ENCODE measurements around the gene CEBPG.
A peak's percentile ranks its signal among the peaks of the same experiment; 100 is the strongest.

Gene CEBPG

GRCh38 chr19:33396701-33397535 lies 23.4 kb downstream of the CEBPG start:
- no peak for DNase-seq

GRCh38 chr19:33397536-33398360 lies 24.2 kb downstream of the CEBPG start:
- no peak for DNase-seq

- no peak for DNase-seq
Observed at GRCh38 chr19:33398361-33399060, 25.0 kb downstream of the CEBPG start.

GRCh38 chr19:33399081-33399744 lies 25.7 kb downstream of the CEBPG start:
- DNase-seq: no peak

- DNase-seq: no peak
Observed at GRCh38 chr19:33399745-33400681, 26.5 kb downstream of the CEBPG start.

GRCh38 chr19:33400856-33401682 lies 27.6 kb downstream of the CEBPG start:
- no peak for DNase-seq

- no peak for DNase-seq
Observed at GRCh38 chr19:33401683-33402420, 28.3 kb downstream of the CEBPG start.

GRCh38 chr19:33402421-33403220 lies 29.1 kb downstream of the CEBPG start:
- DNase-seq: no peak

GRCh38 chr19:33403221-33403972 lies 29.9 kb downstream of the CEBPG start:
- DNase-seq: no peak

- DNase-seq: no peak
Observed at GRCh38 chr19:33403973-33404304, 30.4 kb downstream of the CEBPG start.

GRCh38 chr19:33404506-33405253 lies 31.2 kb downstream of the CEBPG start:
- DNase-seq: no peak

- no peak for DNase-seq
Observed at GRCh38 chr19:33405254-33405552, 31.7 kb downstream of the CEBPG start.

- no peak for DNase-seq
Observed at GRCh38 chr19:33405553-33406461, 32.3 kb downstream of the CEBPG start.

- peak; percentile 48 to 53 for DNase-seq
Observed at GRCh38 chr19:33406521-33407139, 33.1 kb downstream of the CEBPG start.

- DNase-seq: no peak
Observed at GRCh38 chr19:33407140-33407551, 33.6 kb downstream of the CEBPG start.

GRCh38 chr19:33407716-33408115 lies 34.2 kb downstream of the CEBPG start:
- no peak for DNase-seq

Measured in NCI-H2081 (cell line).